H1 (cell line): ENCODE measurements around the gene RADIL.

Source experiments
- CHD1 ChIP-seq: IDR thresholded peaks from 2 replicates; pipeline ENCODE4 v1.6.1; 2012; ENCODE audit warnings: low read depth, low read length, improper control_type of control experiment
- CTCF ChIP-seq, 3 experiments: IDR thresholded peaks; 1 replicate in 2 of 3; 2 replicates in 1 of 3; pipeline versions ENCODE4 v1.5.1 to v1.6.1; 2011; ENCODE audit warnings: low read length in 3 of 3, mild to moderate bottlenecking in 3 of 3, inconsistent platforms in 2 of 3, low read depth in 1 of 3, moderate library complexity in 1 of 3; ENCODE audit not compliant: insufficient read depth in 1 of 3; ENCODE audit errors: control extremely low read depth in 1 of 3
- EZH2 ChIP-seq: fragments of 200-600 bp; sonication (generic); IDR thresholded peaks from 2 replicates; pipeline ENCODE4 v1.7.1; 2012; ENCODE audit warnings: low read depth, mild to moderate bottlenecking, moderate library complexity, low read length, inconsistent platforms; ENCODE audit not compliant: severe bottlenecking
- JUND ChIP-seq: IDR thresholded peaks from 2 replicates; pipeline ENCODE4 v1.6.1; 2011; ENCODE audit warnings: mild to moderate bottlenecking, improper control_type of control experiment, low read length
- MAFK ChIP-seq: IDR thresholded peaks from 2 replicates; pipeline ENCODE4 v1.6.1; 2012; ENCODE audit warnings: low read depth, mild to moderate bottlenecking, improper control_type of control experiment, low read length
- NANOG ChIP-seq: IDR thresholded peaks from 2 replicates; pipeline ENCODE4 v1.6.1; 2011; ENCODE audit warnings: low read length, low read depth, mild to moderate bottlenecking, inconsistent platforms; ENCODE audit not compliant: insufficient read depth, poor library complexity, severe bottlenecking
- SAP30 ChIP-seq: fragments of 300-600 bp; sonication (generic); IDR thresholded peaks from 2 replicates; pipeline ENCODE4 v1.7.1; 2012; ENCODE audit warnings: low read length, moderate library complexity, mild to moderate bottlenecking, inconsistent platforms; ENCODE audit not compliant: insufficient read depth, insufficient replicate concordance
- SIN3A ChIP-seq, 2 experiments: IDR thresholded peaks in 1 of 2; conservative IDR thresholded peaks in 1 of 2; 2 replicates each; pipeline ENCODE4 v1.6.1; 2011 to 2012; ENCODE audit warnings: low read length in 2 of 2, improper control_type of control experiment in 1 of 2, low read depth in 1 of 2, mild to moderate bottlenecking in 1 of 2
- SUZ12 ChIP-seq: fragments of 200-600 bp; sonication (generic); IDR thresholded peaks from 2 replicates; pipeline ENCODE4 v1.6.1; 2012; ENCODE audit warnings: mild to moderate bottlenecking, inconsistent platforms, low read length, moderate library complexity, mixed read lengths
- TAF1 ChIP-seq: IDR thresholded peaks from 2 replicates; pipeline ENCODE4 v1.6.1; 2011; ENCODE audit warnings: mild to moderate bottlenecking, low read depth, low read length
- YY1 ChIP-seq: IDR thresholded peaks from 2 replicates; pipeline ENCODE4 v1.6.1; 2011; ENCODE audit warnings: low read depth, mild to moderate bottlenecking, low read length
- ZNF274 ChIP-seq: IDR thresholded peaks from 2 replicates; pipeline ENCODE4 v1.7.0; 2012; ENCODE audit warnings: low read length, borderline replicate concordance; ENCODE audit errors: extremely low read depth
- TF ChIP-seq, protein P1 (sequence below): IDR thresholded peaks from 2 replicates; pipeline ENCODE4 v1.6.1; 2011; ENCODE audit warnings: low read length, improper control_type of control experiment

DNA sequence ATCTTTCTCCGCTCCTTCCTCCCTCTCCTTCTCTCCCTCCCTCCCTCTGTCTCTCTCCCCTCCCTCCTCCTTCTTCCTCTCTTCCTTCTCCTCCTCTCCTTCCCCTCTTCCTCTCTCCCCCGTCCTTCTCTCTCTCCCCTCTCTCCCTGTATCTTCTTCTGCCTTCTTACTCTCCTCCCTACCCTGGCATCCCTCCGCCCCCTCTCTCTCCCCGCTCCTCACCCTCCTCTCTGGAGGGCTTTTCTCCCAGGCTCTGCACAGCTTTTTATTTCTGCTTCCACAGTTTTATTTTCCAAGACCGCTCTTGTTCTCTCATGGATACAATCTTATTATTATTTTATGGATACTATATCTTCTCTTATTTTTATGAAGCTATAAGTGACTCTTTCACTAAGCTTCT lies 75.5 kb downstream of the RADIL start:
- TF ChIP-seq YY1 (no peak), CHD1 (no peak), SAP30 (no peak), JUND (no peak), MAFK (no peak), TAF1 (no peak), CTCF (IDR thresholded peaks at IDR 0.05; ENCODE audit: control extremely low read depth in 1 of 3, insufficient read depth in 1 of 3, low read depth in 1 of 3, low read length in 3 of 3) (no peak), EZH2 (no peak), NANOG (no peak), SIN3A (conservative IDR thresholded peaks at IDR 0.05 in 1 of 2, IDR thresholded peaks at IDR 0.05 in 1 of 2; ENCODE audit: low read depth in 1 of 2, low read length in 2 of 2) (no peak), ZNF274 (no peak), SUZ12 (no peak)
- TF ChIP-seq, protein P1, sequence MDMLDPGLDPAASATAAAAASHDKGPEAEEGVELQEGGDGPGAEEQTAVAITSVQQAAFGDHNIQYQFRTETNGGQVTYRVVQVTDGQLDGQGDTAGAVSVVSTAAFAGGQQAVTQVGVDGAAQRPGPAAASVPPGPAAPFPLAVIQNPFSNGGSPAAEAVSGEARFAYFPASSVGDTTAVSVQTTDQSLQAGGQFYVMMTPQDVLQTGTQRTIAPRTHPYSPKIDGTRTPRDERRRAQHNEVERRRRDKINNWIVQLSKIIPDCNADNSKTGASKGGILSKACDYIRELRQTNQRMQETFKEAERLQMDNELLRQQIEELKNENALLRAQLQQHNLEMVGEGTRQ: no peak
